ENCODE measurements around the gene OR10A2. TPM values are rescaled to one million over a fixed set of nuclear protein-coding genes. Genes with fewer than 3 reads are reported as not detected.

The OR10A2 gene, protein sequence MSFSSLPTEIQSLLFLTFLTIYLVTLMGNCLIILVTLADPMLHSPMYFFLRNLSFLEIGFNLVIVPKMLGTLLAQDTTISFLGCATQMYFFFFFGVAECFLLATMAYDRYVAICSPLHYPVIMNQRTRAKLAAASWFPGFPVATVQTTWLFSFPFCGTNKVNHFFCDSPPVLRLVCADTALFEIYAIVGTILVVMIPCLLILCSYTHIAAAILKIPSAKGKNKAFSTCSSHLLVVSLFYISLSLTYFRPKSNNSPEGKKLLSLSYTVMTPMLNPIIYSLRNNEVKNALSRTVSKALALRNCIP
- total RNA-seq = not detected in 2 replicates

DNA sequence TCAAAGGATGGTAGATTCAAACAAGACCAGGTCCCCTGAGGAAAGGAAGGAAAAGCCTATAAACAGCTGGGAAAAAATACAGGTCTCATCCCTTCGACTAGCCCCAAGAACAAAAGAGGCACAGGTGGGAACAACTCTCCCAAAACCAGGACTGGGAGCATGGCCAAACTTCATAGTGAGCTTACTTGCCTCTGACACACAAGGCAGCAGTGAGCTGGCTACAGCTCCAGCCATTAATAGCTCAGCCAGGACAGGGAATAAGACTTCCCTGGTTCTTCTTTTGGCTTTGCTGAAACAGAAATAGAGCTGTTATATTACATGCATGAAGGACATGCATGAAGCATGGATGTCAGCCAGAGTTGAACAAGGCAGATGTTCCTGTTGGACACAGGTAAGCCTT, at the start of gene OR10A2:
OR10A2 (plus strand) TSS at position 97 of the 400 bp plus-strand sequence. CDS start 6,698 bp downstream, outside the sequence.
- Mint-ChIP-seq H3K4me1 (ENCODE audit: low read depth) (no peaks in the 10 kb centered on the region), H3K4me3 (no peak within 1 kb of the TSS), H3K36me3 (ENCODE audit: low read depth) (no peaks in the 10 kb centered on the region), H3K9me3 (peaks cover 7% of the 10 kb centered on the region), H3K27me3 (ENCODE audit: insufficient read depth) (peaks cover 8% of the 10 kb centered on the region), H3K27ac (no peak within 1 kb of the TSS)
- intact Hi-C loops (cut with micrococcal nuclease) = no loop called here
- no peak for DNase-seq (ENCODE audit: low spot score)

DNA sequence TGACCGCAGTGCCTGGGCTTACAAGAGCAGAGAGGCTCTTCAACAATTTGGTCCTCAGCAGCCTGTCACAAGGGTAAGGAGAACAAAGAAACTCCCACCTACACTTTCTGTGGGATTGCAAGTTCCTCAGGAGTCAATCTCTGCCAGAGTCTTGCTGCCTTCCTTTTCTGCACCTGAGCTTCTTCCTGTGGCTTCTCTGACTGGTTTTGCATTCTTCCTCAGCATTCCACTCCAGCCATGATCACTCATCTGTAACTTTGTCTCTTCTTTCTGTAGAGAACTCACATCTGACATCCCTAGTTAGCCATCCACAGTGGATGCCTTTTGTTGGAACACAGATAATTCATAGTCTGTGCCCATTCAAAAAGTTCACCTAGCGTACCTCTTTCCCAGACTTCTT, 49.2 kb upstream of the OR10A2 start:
- no peak for DNase-seq (ENCODE audit: low spot score)
- H3K4me1 Mint-ChIP-seq (ENCODE audit: low read depth) = no peaks in the 10 kb centered on the region
- intact Hi-C loops (cut with micrococcal nuclease) = loop anchor here (5.0 to 10.0 kb wide), 3 partner anchors 461 to 879 kb away; no protein-coding TSS in a partner anchor
- H3K36me3 Mint-ChIP-seq (ENCODE audit: low read depth) = no peaks in the 10 kb centered on the region
- H3K27me3 Mint-ChIP-seq (ENCODE audit: insufficient read depth) = peaks cover 13% of the 10 kb centered on the region
- H3K27ac Mint-ChIP-seq = no peak overlapping the region
- H3K4me3 Mint-ChIP-seq = no peak overlapping the region
- H3K9me3 Mint-ChIP-seq = no peaks in the 10 kb centered on the region

DNA sequence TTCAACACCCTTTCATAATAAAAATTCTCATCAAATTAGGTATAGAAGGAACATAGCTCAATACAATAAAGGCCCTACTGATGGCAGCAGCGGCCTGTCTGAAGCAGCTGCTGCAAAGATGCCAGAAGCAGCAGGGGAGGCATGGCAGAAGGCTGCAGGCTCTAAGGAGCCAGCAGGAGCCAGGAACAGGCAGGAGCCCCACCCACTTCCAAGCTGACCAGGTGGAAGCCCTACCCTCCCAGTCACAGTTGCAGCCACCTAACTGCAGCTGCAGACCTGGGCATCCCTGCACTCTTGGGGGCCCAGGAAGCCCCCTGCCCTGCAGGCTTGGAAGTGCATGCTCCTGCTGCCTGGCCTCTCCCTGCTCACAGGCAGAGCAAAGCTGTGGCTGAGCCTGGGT, 45.2 kb upstream of the OR10A2 start:
- no peak for DNase-seq (ENCODE audit: low spot score)
- H3K27me3 Mint-ChIP-seq (ENCODE audit: insufficient read depth) = peaks cover 7% of the 10 kb centered on the region
- H3K27ac Mint-ChIP-seq = no peak overlapping the region
- no peak overlapping the region for H3K4me3 Mint-ChIP-seq
- H3K4me1 Mint-ChIP-seq (ENCODE audit: low read depth) = no peaks in the 10 kb centered on the region
- no peaks in the 10 kb centered on the region for H3K9me3 Mint-ChIP-seq
- no peaks in the 10 kb centered on the region for H3K36me3 Mint-ChIP-seq (ENCODE audit: low read depth)
- intact Hi-C loops (cut with micrococcal nuclease) = loop anchor here (10.0 kb wide), 1 partner anchor 457 kb away; no protein-coding TSS in a partner anchor

DNA sequence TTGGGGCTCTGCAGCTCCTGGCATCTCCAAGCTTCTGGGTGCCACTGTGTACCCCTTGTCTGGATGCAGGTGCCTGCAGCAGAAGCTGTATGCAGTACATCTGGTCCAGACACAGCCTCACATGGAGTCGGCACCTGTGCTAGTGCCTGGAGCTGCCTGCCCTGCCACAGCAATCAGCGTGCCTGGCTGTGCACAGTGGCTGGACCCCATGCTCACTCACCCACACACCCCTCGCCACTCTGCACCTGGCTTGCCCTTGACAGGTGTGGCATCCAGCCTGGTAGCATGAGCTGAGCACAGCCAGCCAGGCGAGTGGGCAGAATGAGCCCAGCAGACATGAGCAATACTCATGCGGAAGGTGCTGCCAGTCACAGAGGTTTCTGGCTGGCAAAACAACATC, 43.9 kb upstream of the OR10A2 start:
- intact Hi-C loops (cut with micrococcal nuclease) = loop anchor here (10.0 kb wide), 1 partner anchor 456 kb away; no protein-coding TSS in a partner anchor
- Mint-ChIP-seq H3K27ac (no peak overlapping the region), H3K4me1 (ENCODE audit: low read depth) (no peaks in the 10 kb centered on the region), H3K36me3 (ENCODE audit: low read depth) (no peaks in the 10 kb centered on the region), H3K4me3 (no peak overlapping the region), H3K27me3 (ENCODE audit: insufficient read depth) (peaks cover 8% of the 10 kb centered on the region), H3K9me3 (no peaks in the 10 kb centered on the region)
- no peak for DNase-seq (ENCODE audit: low spot score)

DNA sequence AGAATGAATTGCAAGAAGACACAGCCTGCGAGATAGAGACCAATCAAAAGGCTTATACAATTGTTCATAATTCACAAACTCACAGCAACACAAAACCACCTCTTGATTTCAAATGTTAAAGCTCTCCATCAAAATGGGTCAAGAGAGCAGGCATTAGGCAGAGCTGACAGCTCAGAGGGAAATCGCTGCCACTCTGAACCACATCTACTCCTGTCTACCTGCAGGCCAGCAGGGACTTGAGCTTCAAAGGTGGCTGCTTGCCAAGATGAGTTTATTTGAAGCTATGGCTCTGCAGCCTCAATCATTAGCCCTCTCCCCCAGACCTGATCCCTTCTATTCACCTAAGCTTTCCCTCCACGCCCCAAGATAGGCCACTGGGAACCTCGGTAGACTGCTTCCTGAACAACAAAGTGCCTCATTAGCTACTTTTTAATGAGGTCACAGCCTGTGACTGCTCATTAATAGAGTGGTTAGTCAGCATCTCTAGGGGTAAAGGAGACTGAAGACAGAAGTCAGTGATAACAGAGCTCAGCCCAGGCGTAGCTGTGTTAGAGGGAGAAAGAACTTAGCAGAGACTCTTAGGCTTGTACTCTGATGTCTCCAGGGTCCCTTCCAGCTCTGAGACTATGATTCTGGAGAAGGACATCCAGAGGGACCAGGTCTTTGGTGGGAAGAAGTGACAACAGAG, 38.6 kb upstream of the OR10A2 start:
- peaks cover 12% of the 10 kb centered on the region for H3K27me3 Mint-ChIP-seq (ENCODE audit: insufficient read depth)
- no peak overlapping the region for H3K4me3 Mint-ChIP-seq
- H3K4me1 Mint-ChIP-seq (ENCODE audit: low read depth) = no peaks in the 10 kb centered on the region
- H3K36me3 Mint-ChIP-seq (ENCODE audit: low read depth) = no peaks in the 10 kb centered on the region
- intact Hi-C loops (cut with micrococcal nuclease) = no loop called here
- DNase-seq (ENCODE audit: low spot score) = no peak
- no peaks in the 10 kb centered on the region for H3K9me3 Mint-ChIP-seq
- no peak overlapping the region for H3K27ac Mint-ChIP-seq

DNA sequence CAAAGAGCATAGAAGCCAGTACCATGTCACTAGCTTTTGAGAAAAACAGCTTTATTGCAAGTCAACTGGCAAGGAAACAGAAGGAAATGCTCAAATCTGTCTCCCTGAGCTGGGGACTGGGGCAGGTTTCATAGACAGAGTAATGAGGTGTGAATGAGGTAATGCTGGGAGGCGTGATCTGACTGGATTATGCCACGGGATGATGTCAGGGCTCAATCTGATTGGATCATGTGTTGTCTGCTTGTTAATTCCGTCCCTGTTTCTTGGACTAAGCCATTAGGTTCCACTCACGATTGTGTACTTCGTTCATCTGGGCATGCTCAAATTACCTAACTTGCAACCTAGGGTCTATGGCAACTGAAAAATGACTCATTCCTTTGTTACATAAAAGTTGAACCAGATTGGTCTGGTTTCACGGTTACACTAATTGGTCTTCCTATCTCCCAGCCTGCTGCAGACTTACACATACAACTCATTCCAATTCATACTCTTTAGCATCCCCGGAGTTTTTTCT, 37.6 kb upstream of the OR10A2 start:
- intact Hi-C loops (cut with micrococcal nuclease) = no loop called here
- H3K4me3 Mint-ChIP-seq = no peak overlapping the region
- DNase-seq (ENCODE audit: low spot score) = no peak
- no peaks in the 10 kb centered on the region for H3K9me3 Mint-ChIP-seq
- no peak overlapping the region for H3K27ac Mint-ChIP-seq
- no peaks in the 10 kb centered on the region for H3K36me3 Mint-ChIP-seq (ENCODE audit: low read depth)
- no peaks in the 10 kb centered on the region for H3K4me1 Mint-ChIP-seq (ENCODE audit: low read depth)
- H3K27me3 Mint-ChIP-seq (ENCODE audit: insufficient read depth) = peaks cover 10% of the 10 kb centered on the region

DNA sequence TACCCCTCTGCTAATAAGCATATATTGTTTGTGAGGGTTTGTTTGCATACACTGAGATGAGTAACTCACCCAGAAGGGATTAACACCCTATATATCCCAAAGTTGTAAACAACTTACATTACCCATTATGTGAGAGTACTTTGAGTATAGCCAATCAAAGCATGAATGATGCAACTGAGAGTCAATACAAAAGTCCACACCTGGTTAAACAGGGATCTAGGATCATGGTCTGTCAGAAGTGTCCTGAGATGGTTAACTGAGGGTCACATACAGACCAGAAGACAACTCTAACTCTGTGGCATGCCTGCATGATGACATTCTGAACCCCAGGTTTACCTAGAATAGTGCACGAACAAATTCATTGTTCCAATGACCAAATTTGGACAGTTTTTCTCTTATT, 34.8 kb upstream of the OR10A2 start:
- peaks cover 5% of the 10 kb centered on the region for H3K27me3 Mint-ChIP-seq (ENCODE audit: insufficient read depth)
- no peaks in the 10 kb centered on the region for H3K36me3 Mint-ChIP-seq (ENCODE audit: low read depth)
- no peaks in the 10 kb centered on the region for H3K4me1 Mint-ChIP-seq (ENCODE audit: low read depth)
- intact Hi-C loops (cut with micrococcal nuclease) = no loop called here
- H3K4me3 Mint-ChIP-seq = no peak overlapping the region
- no peaks in the 10 kb centered on the region for H3K9me3 Mint-ChIP-seq
- H3K27ac Mint-ChIP-seq = no peak overlapping the region
- DNase-seq (ENCODE audit: low spot score) = no peak

DNA sequence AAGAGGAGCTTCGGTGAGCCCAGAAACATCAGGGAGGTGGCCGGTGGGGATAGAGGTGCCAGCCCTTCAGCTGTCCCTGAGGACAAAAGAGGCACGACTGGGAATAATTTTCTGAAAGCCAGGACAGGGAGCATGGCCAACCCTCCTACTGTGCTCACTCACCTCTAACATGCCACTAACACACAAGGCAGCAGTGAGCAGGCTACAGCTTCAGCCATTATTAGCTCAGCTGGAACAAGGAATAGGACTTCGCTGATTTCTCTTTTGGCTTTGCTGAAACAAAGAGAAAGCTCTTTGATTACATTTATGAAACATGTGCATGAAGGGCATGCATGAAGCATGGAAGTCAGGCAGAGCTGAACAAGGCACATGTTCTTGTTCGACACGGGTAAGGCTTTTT, 29.5 kb upstream of the OR10A2 start:
- Mint-ChIP-seq H3K27ac (no peak overlapping the region), H3K27me3 (ENCODE audit: insufficient read depth) (peaks cover 8% of the 10 kb centered on the region), H3K36me3 (ENCODE audit: low read depth) (no peaks in the 10 kb centered on the region), H3K9me3 (no peaks in the 10 kb centered on the region), H3K4me1 (ENCODE audit: low read depth) (no peaks in the 10 kb centered on the region), H3K4me3 (no peak overlapping the region)
- intact Hi-C loops (cut with micrococcal nuclease) = no loop called here
- no peak for DNase-seq (ENCODE audit: low spot score)

DNA sequence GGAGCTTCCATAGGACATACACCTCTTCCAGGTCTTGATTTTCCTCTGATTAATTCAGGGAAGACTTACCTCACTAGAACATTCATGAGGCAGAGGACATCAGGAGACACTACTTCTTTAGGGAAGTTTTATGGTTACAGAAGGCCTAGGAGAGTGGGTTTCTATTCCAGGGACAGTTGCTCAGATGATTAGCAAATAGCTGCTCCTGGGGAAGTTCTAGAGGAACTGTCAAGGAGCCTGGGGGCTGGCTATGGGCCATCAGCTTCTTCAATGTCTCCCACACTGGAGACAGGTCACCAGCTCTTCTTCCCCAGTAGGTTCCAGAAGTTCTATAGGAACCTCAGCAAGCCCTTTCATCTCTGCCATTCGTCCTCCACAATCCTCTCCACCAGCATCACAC, 28.8 kb upstream of the OR10A2 start:
- H3K27ac Mint-ChIP-seq = no peak overlapping the region

DNA sequence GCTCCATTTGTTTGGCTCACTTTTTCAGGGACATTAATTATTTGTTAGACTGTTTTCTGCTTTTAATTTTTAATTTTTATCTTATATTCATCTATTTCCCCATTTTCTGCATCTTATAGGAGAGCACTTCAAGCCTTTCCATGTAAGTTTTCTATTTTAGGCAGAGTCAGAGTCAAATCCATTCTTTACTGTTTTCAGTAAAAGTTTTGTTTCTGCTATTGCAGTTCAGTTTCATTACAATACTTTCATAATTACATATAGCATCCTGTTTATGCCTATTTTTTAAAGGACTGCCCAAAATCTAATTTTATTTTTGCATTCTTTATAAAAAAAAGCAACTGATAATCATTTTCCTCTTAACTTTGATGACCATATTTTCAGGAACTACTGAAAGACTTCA, 21.2 kb upstream of the OR10A2 start:
- no peak for DNase-seq (ENCODE audit: low spot score)
- intact Hi-C loops (cut with micrococcal nuclease) = no loop called here
- Mint-ChIP-seq H3K4me1 (ENCODE audit: low read depth) (no peaks in the 10 kb centered on the region), H3K27me3 (ENCODE audit: insufficient read depth) (peaks cover 7% of the 10 kb centered on the region), H3K9me3 (no peaks in the 10 kb centered on the region), H3K36me3 (ENCODE audit: low read depth) (no peaks in the 10 kb centered on the region), H3K27ac (no peak overlapping the region), H3K4me3 (no peak overlapping the region)

More for the DNA sequence above, 28.8 kb upstream of the OR10A2 start:
- Mint-ChIP-seq H3K27me3 (ENCODE audit: insufficient read depth) (peaks cover 6% of the 10 kb centered on the region), H3K4me1 (ENCODE audit: low read depth) (no peaks in the 10 kb centered on the region), H3K36me3 (ENCODE audit: low read depth) (no peaks in the 10 kb centered on the region), H3K4me3 (no peak overlapping the region), H3K9me3 (no peaks in the 10 kb centered on the region)
- no peak for DNase-seq (ENCODE audit: low spot score)
- intact Hi-C loops (cut with micrococcal nuclease) = no loop called here

DNA sequence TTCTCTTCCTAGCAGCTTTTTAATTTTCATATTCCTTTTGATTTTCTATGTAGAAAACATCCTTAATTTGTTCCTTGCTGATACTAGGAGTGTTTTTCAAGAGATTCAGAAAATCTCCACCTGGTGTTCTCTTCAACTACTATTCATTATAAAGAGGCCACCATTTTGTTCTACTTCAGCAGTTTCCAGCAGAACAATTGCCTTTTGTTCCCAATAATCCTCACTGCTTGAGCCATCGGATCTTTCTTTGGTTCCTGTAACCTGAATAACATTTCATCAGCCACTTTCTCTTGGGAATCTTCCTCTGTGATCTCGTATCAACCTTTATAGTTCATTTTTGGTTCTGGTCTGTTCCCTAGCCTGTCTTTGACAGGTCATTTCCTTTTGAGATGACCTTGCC, 19.2 kb upstream of the OR10A2 start:
- H3K27ac Mint-ChIP-seq = no peak overlapping the region
- DNase-seq (ENCODE audit: low spot score) = no peak
- no peak overlapping the region for H3K4me3 Mint-ChIP-seq
- no peaks in the 10 kb centered on the region for H3K36me3 Mint-ChIP-seq (ENCODE audit: low read depth)
- intact Hi-C loops (cut with micrococcal nuclease) = no loop called here
- peaks cover 2% of the 10 kb centered on the region for H3K27me3 Mint-ChIP-seq (ENCODE audit: insufficient read depth)
- no peaks in the 10 kb centered on the region for H3K9me3 Mint-ChIP-seq
- H3K4me1 Mint-ChIP-seq (ENCODE audit: low read depth) = no peaks in the 10 kb centered on the region

DNA sequence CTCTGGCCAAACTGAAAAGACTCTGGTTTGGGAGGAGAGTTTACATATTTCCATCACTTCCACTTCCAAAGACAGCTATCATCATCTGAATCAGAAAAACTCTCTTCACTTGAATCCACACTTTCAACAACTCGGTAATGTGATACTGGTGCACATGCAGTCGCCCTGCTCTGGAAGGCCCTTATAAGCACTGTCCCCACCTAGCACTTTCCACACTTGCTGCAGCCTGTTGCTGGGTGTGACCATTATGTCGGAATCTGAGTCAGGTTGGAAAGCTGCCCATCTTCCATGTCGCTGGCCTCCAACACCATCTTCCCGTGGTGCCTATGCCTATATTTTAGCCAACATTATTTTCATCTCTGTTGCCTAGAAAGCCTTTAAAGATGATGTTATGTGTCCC, 18.5 kb upstream of the OR10A2 start:
- Mint-ChIP-seq H3K9me3 (no peaks in the 10 kb centered on the region), H3K4me1 (ENCODE audit: low read depth) (no peaks in the 10 kb centered on the region), H3K4me3 (no peak overlapping the region), H3K27me3 (ENCODE audit: insufficient read depth) (peaks cover 2% of the 10 kb centered on the region), H3K27ac (no peak overlapping the region), H3K36me3 (ENCODE audit: low read depth) (no peaks in the 10 kb centered on the region)
- intact Hi-C loops (cut with micrococcal nuclease) = no loop called here
- DNase-seq (ENCODE audit: low spot score) = no peak

DNA sequence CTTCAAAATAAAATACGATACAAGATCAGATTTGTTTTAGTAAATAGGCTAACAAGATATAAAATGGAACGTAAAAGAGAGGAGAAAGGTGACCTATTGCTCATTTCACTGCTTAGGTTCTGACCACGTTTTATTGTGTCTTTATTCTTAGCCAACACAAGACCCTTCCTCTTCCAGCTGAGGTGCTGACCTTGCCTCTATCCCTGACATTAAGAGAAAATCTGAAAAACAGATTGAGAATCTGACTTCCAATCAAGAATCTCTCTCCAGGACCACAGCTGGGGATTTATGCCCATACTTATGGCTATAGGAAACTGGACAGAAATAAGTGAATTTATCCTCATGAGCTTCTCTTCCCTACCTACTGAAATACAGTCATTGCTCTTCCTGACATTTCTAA, 17.5 kb upstream of the OR10A2 start, which contains the start of gene OR10A5:
OR10A5 (plus strand) TSS at position 301 of the 400 bp plus-strand sequence; CDS start at position 301, 0 bp downstream.
- DNase-seq (ENCODE audit: low spot score) = no peak
- Mint-ChIP-seq H3K4me3 (no peak within 1 kb of the TSS), H3K4me1 (ENCODE audit: low read depth) (no peaks in the 10 kb centered on the region), H3K27ac (no peak within 1 kb of the TSS), H3K36me3 (ENCODE audit: low read depth) (no peaks in the 10 kb centered on the region), H3K27me3 (ENCODE audit: insufficient read depth) (peaks cover 2% of the 10 kb centered on the region), H3K9me3 (peaks cover 3% of the 10 kb centered on the region)
- intact Hi-C loops (cut with micrococcal nuclease) = no loop called here

Data from activated T-helper 1 cell treated with anti-CD3 and anti-CD28 coated beads, Interleukin-12 subunit alpha, Interleukin-12 subunit beta, Interleukin-2, Interleukin-4 antibody, amounts not matched to agents 30 ng/mL and 10 ng/mL and 1 ng/mL, durations not matched to agents 14 hours and 24 hours and 36 hours (primary cell).